Measurements from ENCODE around the gene CASS4. TPM values are rescaled to one million over a fixed set of nuclear protein-coding genes. Genes with fewer than 3 reads are reported as not detected.

The CASS4 gene
- total RNA-seq, 1 experiment from 2014 or later: 0.17 TPM

Other genes with a start within 250 kb of the CASS4 start
- not detected in 2 replicates for gene MC3R, start 163.5 kb upstream of the CASS4 start, total RNA-seq (2014; rRNA removed; shearing (Covaris generic))
- 5.7 and 6.7 TPM in 2 replicates for gene FAM210B, start 53.3 kb upstream of the CASS4 start, total RNA-seq (2014; rRNA removed; shearing (Covaris generic))
- 115 and 137 TPM in 2 replicates for gene AURKA, start 20.0 kb upstream of the CASS4 start, total RNA-seq (2014; rRNA removed; shearing (Covaris generic))
- 44.1 and 45.2 TPM in 2 replicates for gene CSTF1, start 19.6 kb upstream of the CASS4 start, total RNA-seq (2014; rRNA removed; shearing (Covaris generic))
- gene RTF2, start 56.4 kb downstream of the CASS4 start, total RNA-seq (2014; rRNA removed; shearing (Covaris generic)): 81.7 and 87.3 TPM in 2 replicates
- gene FAM209A, start 112.5 kb downstream of the CASS4 start, total RNA-seq (2014; rRNA removed; shearing (Covaris generic)): not detected in 2 replicates
- not detected in 2 replicates for gene FAM209B, start 121.0 kb downstream of the CASS4 start, total RNA-seq (2014; rRNA removed; shearing (Covaris generic))
- 4.5 and 7.7 TPM in 2 replicates for gene TFAP2C, start 217.0 kb downstream of the CASS4 start, total RNA-seq (2014; rRNA removed; shearing (Covaris generic))